Astrocyte (in vitro differentiated cells and primary cell): ENCODE measurements around the gene LRP1B. TPM values are rescaled to one million over a fixed set of nuclear protein-coding genes. Genes with fewer than 3 reads are reported as not detected.

Experiments used
- DNase-seq: peaks from one replicate; pipeline ENCODE4 v3.0.0-alpha.2; 2010; ENCODE audit warnings: low read depth
- FAIRE-seq: peaks from 2 replicates; lab custom pipeline; 2011; peaks lifted over from hg19 to GRCh38; lab: Jason Lieb, UNC
- H2AFZ ChIP-seq: 2 replicates; pipeline ENCODE4 v1.6.0; 2012; ENCODE audit warnings: low read depth, low read length, inconsistent platforms
- H3K27ac ChIP-seq: 2 replicates; pipeline ENCODE4 v1.5.1; 2011; ENCODE audit warnings: low read depth, low read length, inconsistent platforms
- H3K27me3 ChIP-seq: 2 replicates; pipeline ENCODE4 v1.6.0; 2011; ENCODE audit warnings: low read length, inconsistent platforms; ENCODE audit not compliant: insufficient read depth
- H3K36me3 ChIP-seq: 2 replicates; pipeline ENCODE4 v1.5.1; 2011; ENCODE audit warnings: low read length, inconsistent platforms; ENCODE audit not compliant: insufficient read depth
- H3K4me1 ChIP-seq: 2 replicates; pipeline ENCODE4 v1.5.1; 2011; ENCODE audit warnings: low read length, inconsistent platforms; ENCODE audit not compliant: insufficient read depth
- H3K4me2 ChIP-seq: 2 replicates; pipeline ENCODE4 v1.6.0; 2012; ENCODE audit warnings: low read length, inconsistent platforms
- H3K4me3 ChIP-seq: 2 replicates; pipeline ENCODE4 v1.5.1; 2011; ENCODE audit warnings: low read depth, mild to moderate bottlenecking, low read length, inconsistent platforms; ENCODE audit not compliant: insufficient read depth
- H3K79me2 ChIP-seq: 2 replicates; pipeline ENCODE4 v1.6.0; 2012; ENCODE audit warnings: mild to moderate bottlenecking, low read length, inconsistent platforms; ENCODE audit not compliant: insufficient read depth
- H3K9ac ChIP-seq: 2 replicates; pipeline ENCODE4 v1.6.0; 2012; ENCODE audit warnings: mild to moderate bottlenecking, low read length, inconsistent platforms
- H3K9me3 ChIP-seq: 2 replicates; pipeline ENCODE4 v1.5.1; 2012; ENCODE audit warnings: low read depth, mild to moderate bottlenecking, low read length, inconsistent platforms; ENCODE audit not compliant: insufficient read depth
- H4K20me1 ChIP-seq: 2 replicates; pipeline ENCODE4 v1.6.0; 2012; ENCODE audit warnings: low read length, inconsistent platforms; ENCODE audit not compliant: insufficient read depth
- H3K27ac Mint-ChIP-seq: one replicate; pipeline ENCODE4 v1.8.0; 2021; ENCODE audit warnings: mild to moderate bottlenecking, mixed read lengths; ENCODE audit not compliant: unreplicated experiment
- H3K27me3 Mint-ChIP-seq: one replicate; pipeline ENCODE4 v1.8.0; 2021; ENCODE audit warnings: low read depth, mixed read lengths; ENCODE audit not compliant: unreplicated experiment
- H3K36me3 Mint-ChIP-seq: one replicate; pipeline ENCODE4 v1.8.0; 2021; ENCODE audit warnings: low read depth, mixed read lengths; ENCODE audit not compliant: unreplicated experiment
- H3K4me1 Mint-ChIP-seq: one replicate; pipeline ENCODE4 v1.8.0; 2021; ENCODE audit warnings: low read depth, mixed read lengths; ENCODE audit not compliant: unreplicated experiment
- H3K4me3 Mint-ChIP-seq: one replicate; pipeline ENCODE4 v1.8.0; 2021; ENCODE audit warnings: mild to moderate bottlenecking, moderate library complexity, mixed read lengths; ENCODE audit not compliant: unreplicated experiment
- H3K9me3 Mint-ChIP-seq: one replicate; pipeline ENCODE4 v1.8.0; 2021; ENCODE audit warnings: mild to moderate bottlenecking, mixed read lengths; ENCODE audit not compliant: unreplicated experiment
- EZH2 ChIP-seq: IDR thresholded peaks from 2 replicates; pipeline ENCODE4 v1.6.1; 2012; ENCODE audit warnings: mild to moderate bottlenecking, low read length, inconsistent platforms; ENCODE audit not compliant: insufficient read depth
- total RNA-seq: library from RNA; stranded (reverse); gene quantifications from 2 replicates; pipeline ENCODE4 v1.2.1, GENCODE V29; 2021
- TF ChIP-seq, protein P1 (sequence below): IDR thresholded peaks from 2 replicates; pipeline ENCODE4 v1.5.1; 2011; ENCODE audit warnings: low read depth, mild to moderate bottlenecking, inconsistent platforms, low read length, moderate library complexity; ENCODE audit not compliant: insufficient read depth

LRP1B gene
- total RNA-seq, 1 donor from 2014 or later = 1.5 TPM

GRCh38 chr2:141301551-141301950, 829.3 kb downstream of the LRP1B start:
- H3K4me1 Mint-ChIP-seq = no peaks in the 10 kb centered on the region
- no peaks in the 10 kb centered on the region for H3K9me3 Mint-ChIP-seq
- H3K79me2 ChIP-seq = no peaks in the 10 kb centered on the region
- DNase-seq = no peak
- H3K27ac ChIP-seq = no peak overlapping the region
- no peak overlapping the region for H2AFZ ChIP-seq
- no peak overlapping the region for H3K9ac ChIP-seq
- H3K4me1 ChIP-seq = no peaks in the 10 kb centered on the region
- no peaks in the 10 kb centered on the region for H3K36me3 Mint-ChIP-seq
- no peaks in the 10 kb centered on the region for H3K36me3 ChIP-seq
- H3K27ac Mint-ChIP-seq = no peak overlapping the region
- H3K4me3 Mint-ChIP-seq = no peak overlapping the region
- H3K4me2 ChIP-seq = no peak overlapping the region
- no peak for FAIRE-seq
- no peaks in the 10 kb centered on the region for H3K27me3 Mint-ChIP-seq
- no peaks in the 10 kb centered on the region for H3K27me3 ChIP-seq
- TF ChIP-seq, protein P1, sequence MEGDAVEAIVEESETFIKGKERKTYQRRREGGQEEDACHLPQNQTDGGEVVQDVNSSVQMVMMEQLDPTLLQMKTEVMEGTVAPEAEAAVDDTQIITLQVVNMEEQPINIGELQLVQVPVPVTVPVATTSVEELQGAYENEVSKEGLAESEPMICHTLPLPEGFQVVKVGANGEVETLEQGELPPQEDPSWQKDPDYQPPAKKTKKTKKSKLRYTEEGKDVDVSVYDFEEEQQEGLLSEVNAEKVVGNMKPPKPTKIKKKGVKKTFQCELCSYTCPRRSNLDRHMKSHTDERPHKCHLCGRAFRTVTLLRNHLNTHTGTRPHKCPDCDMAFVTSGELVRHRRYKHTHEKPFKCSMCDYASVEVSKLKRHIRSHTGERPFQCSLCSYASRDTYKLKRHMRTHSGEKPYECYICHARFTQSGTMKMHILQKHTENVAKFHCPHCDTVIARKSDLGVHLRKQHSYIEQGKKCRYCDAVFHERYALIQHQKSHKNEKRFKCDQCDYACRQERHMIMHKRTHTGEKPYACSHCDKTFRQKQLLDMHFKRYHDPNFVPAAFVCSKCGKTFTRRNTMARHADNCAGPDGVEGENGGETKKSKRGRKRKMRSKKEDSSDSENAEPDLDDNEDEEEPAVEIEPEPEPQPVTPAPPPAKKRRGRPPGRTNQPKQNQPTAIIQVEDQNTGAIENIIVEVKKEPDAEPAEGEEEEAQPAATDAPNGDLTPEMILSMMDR = no peak
- no peak for TF ChIP-seq EZH2
- H4K20me1 ChIP-seq = no peaks in the 10 kb centered on the region
- H3K9me3 ChIP-seq = no peaks in the 10 kb centered on the region
- H3K4me3 ChIP-seq = no peak overlapping the region

GRCh38 chr2:141280037-141280436, 850.8 kb downstream of the LRP1B start:
- Histone ChIP-seq H3K9ac (no peak overlapping the region), H2AFZ (no peak overlapping the region), H3K27ac (no peak overlapping the region), H4K20me1 (no peaks in the 10 kb centered on the region), H3K4me2 (no peak overlapping the region), H3K36me3 (no peaks in the 10 kb centered on the region), H3K79me2 (no peaks in the 10 kb centered on the region), H3K4me3 (no peak overlapping the region), H3K9me3 (no peaks in the 10 kb centered on the region), H3K27me3 (no peaks in the 10 kb centered on the region), H3K4me1 (no peaks in the 10 kb centered on the region)
- no peaks in the 10 kb centered on the region for H3K27me3 Mint-ChIP-seq
- H3K27ac Mint-ChIP-seq = no peak overlapping the region
- no peak overlapping the region for H3K4me3 Mint-ChIP-seq
- FAIRE-seq (no peak), DNase-seq (no peak)
- no peaks in the 10 kb centered on the region for H3K36me3 Mint-ChIP-seq
- H3K4me1 Mint-ChIP-seq = no peaks in the 10 kb centered on the region
- peaks cover 2% of the 10 kb centered on the region for H3K9me3 Mint-ChIP-seq
- TF ChIP-seq EZH2 = no peak
- TF ChIP-seq, protein P1 = no peak

- Histone ChIP-seq H3K4me2 (no peak overlapping the region), H3K4me1 (no peaks in the 10 kb centered on the region), H3K36me3 (no peaks in the 10 kb centered on the region), H3K27me3 (no peaks in the 10 kb centered on the region), H3K79me2 (no peaks in the 10 kb centered on the region), H3K9me3 (no peaks in the 10 kb centered on the region), H4K20me1 (no peaks in the 10 kb centered on the region), H2AFZ (no peak overlapping the region), H3K9ac (no peak overlapping the region), H3K4me3 (no peak overlapping the region), H3K27ac (no peak overlapping the region)
- H3K27ac Mint-ChIP-seq = no peak overlapping the region
- TF ChIP-seq, protein P1 = no peak
- TF ChIP-seq EZH2 = no peak
- FAIRE-seq (no peak), DNase-seq (no peak)
- H3K4me1 Mint-ChIP-seq = no peaks in the 10 kb centered on the region
- H3K4me3 Mint-ChIP-seq = no peak overlapping the region
- peaks cover 8% of the 10 kb centered on the region for H3K9me3 Mint-ChIP-seq
- no peaks in the 10 kb centered on the region for H3K36me3 Mint-ChIP-seq
- H3K27me3 Mint-ChIP-seq = no peaks in the 10 kb centered on the region
Measured at GRCh38 chr2:141271346-141271745, 859.5 kb downstream of the LRP1B start.
